Adrenal gland (tissue), 5 donors: ENCODE data around the gene CHRD.

Experiments
- POLR2A ChIP-seq, 2 donors: fragments of 450-650 bp; IDR thresholded peaks; one replicate each; pipeline ENCODE4 v1.6.1; 2017; ENCODE audit warnings: antibody characterized with exemption in 2 of 2, mild to moderate bottlenecking in 2 of 2, moderate library complexity in 1 of 2
- TF ChIP-seq, protein P1 (sequence below), 6 experiments: fragments of 450-650 bp in 4 of 6; fragments of 200-600 bp in 2 of 6; sonication (generic) in 1 of 6; IDR thresholded peaks; 1 replicate in 5 of 6; 2 replicates in 1 of 6; pipeline versions ENCODE4 v1.5.1 to v1.8.0; 2016 to 2021; ENCODE audit warnings: antibody characterized with exemption in 6 of 6, mild to moderate bottlenecking in 2 of 6, moderate library complexity in 1 of 6
- donor health status: DM: no; HTN: no; CAD: no.

DNA sequence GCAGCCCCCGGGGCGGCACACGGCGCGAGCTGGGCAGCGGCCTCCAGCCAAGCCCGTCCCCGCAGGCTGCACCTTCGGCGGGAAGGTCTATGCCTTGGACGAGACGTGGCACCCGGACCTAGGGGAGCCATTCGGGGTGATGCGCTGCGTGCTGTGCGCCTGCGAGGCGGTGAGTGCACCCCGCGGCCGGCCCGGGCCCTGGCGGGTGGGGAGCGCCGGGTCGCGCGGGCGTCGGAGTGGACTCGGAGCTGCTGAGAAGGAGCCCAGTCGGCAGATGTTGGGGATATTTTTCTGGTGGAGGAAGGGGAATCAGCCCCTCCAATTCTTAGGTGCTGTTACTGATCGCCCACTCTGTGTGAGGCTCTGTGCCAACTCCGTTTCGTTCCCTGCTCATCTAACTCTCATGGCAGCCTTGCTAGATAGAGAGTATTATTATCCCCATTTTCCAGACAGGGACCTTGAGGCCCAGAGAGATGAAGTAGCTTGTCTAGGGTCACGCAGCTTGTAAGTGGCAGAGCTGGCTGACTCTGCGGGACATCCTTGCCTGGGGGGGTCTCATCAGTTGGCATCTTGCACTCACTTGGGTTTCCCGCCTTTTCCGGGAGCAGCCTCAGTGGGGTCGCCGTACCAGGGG lies 890 bp downstream of the CHRD start:
- TF ChIP-seq POLR2A (IDR thresholded peaks at IDR 0.05), result no peak
- TF ChIP-seq, protein P1, sequence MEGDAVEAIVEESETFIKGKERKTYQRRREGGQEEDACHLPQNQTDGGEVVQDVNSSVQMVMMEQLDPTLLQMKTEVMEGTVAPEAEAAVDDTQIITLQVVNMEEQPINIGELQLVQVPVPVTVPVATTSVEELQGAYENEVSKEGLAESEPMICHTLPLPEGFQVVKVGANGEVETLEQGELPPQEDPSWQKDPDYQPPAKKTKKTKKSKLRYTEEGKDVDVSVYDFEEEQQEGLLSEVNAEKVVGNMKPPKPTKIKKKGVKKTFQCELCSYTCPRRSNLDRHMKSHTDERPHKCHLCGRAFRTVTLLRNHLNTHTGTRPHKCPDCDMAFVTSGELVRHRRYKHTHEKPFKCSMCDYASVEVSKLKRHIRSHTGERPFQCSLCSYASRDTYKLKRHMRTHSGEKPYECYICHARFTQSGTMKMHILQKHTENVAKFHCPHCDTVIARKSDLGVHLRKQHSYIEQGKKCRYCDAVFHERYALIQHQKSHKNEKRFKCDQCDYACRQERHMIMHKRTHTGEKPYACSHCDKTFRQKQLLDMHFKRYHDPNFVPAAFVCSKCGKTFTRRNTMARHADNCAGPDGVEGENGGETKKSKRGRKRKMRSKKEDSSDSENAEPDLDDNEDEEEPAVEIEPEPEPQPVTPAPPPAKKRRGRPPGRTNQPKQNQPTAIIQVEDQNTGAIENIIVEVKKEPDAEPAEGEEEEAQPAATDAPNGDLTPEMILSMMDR (IDR thresholded peaks at IDR 0.05), result no peak
